GM19240 (cell line): ENCODE measurements around the gene SAE1.
"Not testable (repeated sequence)": the region's sequence is repeated elsewhere in the genome, so short reads cannot be mapped to it uniquely, and the experiment has no call there.

Experiments
- DNase-seq: peaks from one replicate; pipeline ENCODE4 v3.0.0; 2011; ENCODE audit warnings: low spot score; ENCODE audit not compliant: insufficient read length

Gene SAE1

DNA sequence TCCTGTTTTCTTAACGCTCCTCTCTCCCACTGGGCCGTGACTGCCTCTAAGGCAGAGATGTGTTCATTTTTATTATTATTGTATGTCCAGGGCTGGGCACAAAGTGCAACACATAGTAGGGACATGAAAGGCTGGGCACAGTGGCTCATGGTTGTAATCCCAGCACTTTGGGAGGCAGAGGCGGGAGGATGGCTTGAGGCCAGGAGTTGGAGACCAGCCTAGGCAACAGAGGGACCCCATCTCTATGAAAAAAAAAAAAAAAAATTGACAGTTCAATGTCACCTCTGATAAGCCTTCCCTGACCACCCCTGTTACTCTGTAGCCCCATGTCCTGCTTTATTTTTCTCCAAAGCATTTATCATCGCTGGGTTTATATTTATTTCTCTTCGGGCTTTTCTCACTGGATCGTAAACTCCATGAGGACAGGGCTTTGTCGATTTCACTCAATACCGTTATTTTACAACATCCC is 481 bp upstream of the SAE1 start:
- DNase-seq: no peak

GRCh38 chr19:47132194-47132852 is 1.7 kb downstream of the SAE1 start:
- DNase-seq: no peak

DNA sequence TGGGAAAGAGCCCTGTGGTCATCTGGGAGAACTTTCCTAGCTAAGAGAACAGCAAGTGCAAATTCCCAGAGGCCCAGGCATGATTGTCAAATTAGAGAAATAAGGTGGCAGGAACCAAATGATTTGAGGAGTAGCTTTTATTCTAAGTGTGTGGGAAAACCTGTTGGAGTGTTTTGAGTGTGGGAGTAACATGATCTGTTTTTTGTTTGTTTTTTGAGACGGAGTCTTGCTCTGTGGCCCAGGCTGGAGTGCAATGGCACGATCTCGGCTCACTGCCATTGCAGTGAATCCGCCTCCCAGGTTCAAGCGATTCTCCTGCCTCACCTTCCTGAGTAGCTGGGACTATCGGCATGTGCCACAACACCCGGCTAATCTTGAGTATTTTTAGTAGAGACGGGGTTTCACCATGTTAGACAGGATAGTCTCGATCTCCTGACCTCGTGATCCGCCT is 2.4 kb downstream of the SAE1 start:
- DNase-seq: no peak

GRCh38 chr19:47134545-47134944 is 3.9 kb downstream of the SAE1 start:
- no peak for DNase-seq

- no peak for DNase-seq
Observed at GRCh38 chr19:47135156-47135555, 4.5 kb downstream of the SAE1 start.

DNA sequence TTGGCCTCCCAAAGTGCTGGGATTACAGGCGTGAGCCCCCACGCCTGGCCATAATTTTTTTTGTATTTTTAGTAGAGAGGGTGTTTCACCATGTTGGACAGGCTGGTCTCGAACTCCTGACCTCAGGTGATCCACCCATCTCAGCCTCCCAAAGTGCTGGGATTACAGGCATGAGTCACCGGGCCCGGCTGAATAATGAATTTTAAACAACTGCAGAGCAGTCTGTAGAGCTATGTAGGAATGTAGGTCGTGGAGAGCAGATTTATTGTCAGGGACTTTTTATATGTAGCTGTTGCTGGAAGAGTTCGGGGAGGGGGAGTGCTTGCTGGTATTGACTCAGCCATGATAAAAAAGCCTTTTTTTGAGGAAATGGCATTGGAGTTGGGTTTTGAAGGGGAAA is 10.6 kb downstream of the SAE1 start:
- not testable (repeated sequence) for DNase-seq

- DNase-seq: no peak
Observed at GRCh38 chr19:47141695-47142094, 11.1 kb downstream of the SAE1 start.

DNA sequence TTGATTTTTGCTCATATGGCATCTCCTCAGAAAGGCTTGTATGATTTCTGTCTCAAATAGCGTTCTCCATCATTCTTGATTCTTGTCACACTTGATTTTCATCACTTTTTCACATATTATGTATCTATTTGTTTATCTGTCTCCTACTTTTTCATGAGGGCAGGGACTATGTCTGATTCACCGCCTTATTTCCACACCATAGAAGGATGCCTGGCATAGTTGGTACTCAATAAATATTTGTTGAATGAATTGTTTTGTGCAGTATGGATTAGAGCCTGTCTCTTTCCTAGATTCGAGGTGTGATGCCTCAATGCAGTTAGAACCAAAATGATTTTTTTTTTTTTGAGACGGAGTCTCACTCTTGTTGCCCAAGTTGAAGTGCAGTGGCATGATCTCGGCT is 12.1 kb downstream of the SAE1 start:
- DNase-seq: no peak

GRCh38 chr19:47143322-47144073 is 12.9 kb downstream of the SAE1 start:
- no peak for DNase-seq

GRCh38 chr19:47144630-47145029 is 14.0 kb downstream of the SAE1 start:
- no peak for DNase-seq

DNA sequence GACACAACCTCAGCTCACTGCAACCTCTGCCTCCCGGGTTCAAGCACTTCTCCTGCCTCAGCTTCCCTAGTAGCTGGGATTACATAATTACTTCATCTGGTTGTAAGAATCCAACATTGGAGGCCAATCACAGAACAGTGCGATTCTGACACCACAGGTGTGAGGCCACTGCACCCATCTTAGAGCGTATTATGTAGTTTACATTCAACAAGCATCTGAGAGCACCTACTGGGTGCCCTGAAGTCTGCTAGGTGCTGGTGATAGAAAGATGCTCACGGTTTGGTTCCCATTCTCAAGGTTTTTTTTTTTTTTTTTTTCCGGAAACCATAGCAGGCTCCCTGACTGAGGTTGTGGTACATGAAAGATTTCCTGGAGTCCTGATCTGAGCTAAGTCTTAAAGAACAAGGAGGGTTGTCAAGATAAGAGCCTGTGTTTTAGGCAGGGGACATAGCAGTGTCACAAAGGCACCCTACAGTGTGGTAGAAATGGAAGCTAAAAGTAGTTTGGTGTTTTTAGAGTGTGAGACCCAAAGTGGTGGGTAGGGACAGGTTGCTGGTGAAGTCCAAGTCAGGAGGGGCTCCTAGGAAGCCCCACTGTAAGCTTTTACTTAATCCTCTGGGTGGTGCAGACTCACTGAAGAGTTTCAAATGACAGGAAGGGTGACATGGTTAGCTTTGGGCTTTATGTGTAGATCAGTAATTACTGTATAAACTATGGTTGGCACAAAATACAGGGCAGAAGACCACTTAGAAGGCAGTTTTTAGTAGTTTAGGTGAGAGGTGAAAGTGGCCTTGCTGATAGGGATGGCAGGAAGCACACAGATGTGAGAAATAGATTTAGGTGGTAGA is 15.2 kb downstream of the SAE1 start:
- no peak for DNase-seq

DNA sequence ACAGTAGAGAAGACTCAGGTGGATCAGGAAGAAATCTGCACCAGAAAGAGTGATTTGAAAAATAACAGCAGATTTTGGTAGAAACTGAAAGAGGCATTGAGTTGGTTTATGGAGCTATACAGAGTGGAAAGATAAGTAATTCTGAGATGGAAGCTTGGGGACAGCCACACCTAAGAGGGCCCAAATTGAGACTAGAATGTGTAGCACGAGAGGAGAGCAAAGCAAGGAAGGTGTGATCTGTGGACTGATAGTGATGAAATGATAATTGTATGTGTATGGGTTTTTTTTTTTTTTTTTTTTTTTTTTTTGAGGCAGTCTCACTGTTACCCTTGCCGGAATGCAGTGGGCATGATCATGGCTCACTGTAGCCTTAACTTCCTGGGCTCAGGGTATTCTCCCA is 16.3 kb downstream of the SAE1 start:
- DNase-seq: no peak

GRCh38 chr19:47151627-47152026 is 21.0 kb downstream of the SAE1 start:
- DNase-seq: no peak

DNA sequence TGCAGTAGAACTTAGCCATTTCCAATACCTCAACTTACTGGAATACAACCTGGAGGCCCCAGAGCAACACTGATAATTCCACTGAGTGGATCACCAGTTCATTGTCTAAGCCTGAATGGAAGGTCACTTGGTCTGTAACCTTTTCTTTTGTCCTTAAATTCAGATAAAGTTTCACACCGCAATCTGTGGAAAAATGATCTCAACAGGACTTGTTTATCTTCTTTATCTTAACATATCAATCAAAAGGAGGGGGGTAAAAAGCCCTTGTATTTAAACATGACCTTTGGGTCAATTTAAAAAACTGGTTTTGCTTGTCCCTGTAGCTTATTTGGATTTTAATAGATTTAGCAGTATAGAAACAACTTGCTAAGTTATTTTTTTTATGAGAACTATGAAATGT is 21.6 kb downstream of the SAE1 start:
- no peak for DNase-seq

DNA sequence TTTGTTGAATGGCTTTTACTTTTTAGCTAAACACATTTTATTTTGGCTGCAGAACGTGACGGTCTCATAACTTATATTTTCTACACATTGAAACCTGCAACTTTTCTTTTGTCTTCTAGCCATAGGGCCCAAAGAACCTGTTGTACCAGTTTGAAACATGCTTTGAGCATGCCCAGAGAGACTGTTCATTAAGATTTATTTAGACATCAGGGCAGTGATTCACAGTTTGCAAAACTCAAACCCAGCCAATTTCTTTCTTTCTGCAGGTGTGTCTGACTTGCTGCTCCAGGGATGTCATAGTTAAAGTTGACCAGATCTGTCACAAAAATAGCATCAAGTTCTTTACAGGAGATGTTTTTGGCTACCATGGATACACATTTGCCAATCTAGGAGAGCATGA is 22.0 kb downstream of the SAE1 start:
- no peak for DNase-seq

GRCh38 chr19:47153266-47153665 is 22.6 kb downstream of the SAE1 start:
- no peak for DNase-seq

GRCh38 chr19:47155148-47155547 is 24.5 kb downstream of the SAE1 start:
- DNase-seq: no peak

- DNase-seq: no peak
Observed at GRCh38 chr19:47156861-47157430, 26.3 kb downstream of the SAE1 start.

- DNase-seq: no peak
Observed at GRCh38 chr19:47157431-47158321, 27.0 kb downstream of the SAE1 start.

GRCh38 chr19:47158367-47158791 is 27.7 kb downstream of the SAE1 start:
- no peak for DNase-seq
